HepG2 (cell line): ENCODE data around the gene TAF3. TPM values are rescaled to one million over a fixed set of nuclear protein-coding genes. Genes with fewer than 3 reads are reported as not detected.

ENCODE experiments used
- ASH2L ChIP-seq: fragments of 300-600, 200-600 bp; sonication (generic); IDR thresholded peaks from 2 replicates; pipeline ENCODE4 v1.7.0; 2017; ENCODE audit warnings: low read depth, mild to moderate bottlenecking, moderate library complexity, mixed read lengths, low read length; ENCODE audit not compliant: insufficient read length
- BRD4 ChIP-seq: sonication (generic); formaldehyde crosslinking; IDR thresholded peaks from 2 replicates; pipeline ENCODE4 v1.4.0; 2020; ENCODE audit warnings: missing genetic modification reagents
- EP300 ChIP-seq, 3 experiments: sonication (generic) in 1 of 3; formaldehyde crosslinking in 1 of 3; IDR thresholded peaks; 2 replicates each; pipeline versions ENCODE4 v1.5.1 to v1.6.1; 2011 to 2020; ENCODE audit warnings: low read depth in 2 of 3, low read length in 2 of 3, borderline replicate concordance in 1 of 3, improper control_type of control experiment in 1 of 3, mild to moderate bottlenecking in 1 of 3, missing genetic modification reagents in 1 of 3, moderate library complexity in 1 of 3
- FOXO1 ChIP-seq: sonication (generic); formaldehyde crosslinking; IDR thresholded peaks from 2 replicates; pipeline ENCODE4 v1.4.0; 2020; ENCODE audit warnings: missing genetic modification reagents
- HES4 ChIP-seq: sonication (generic); formaldehyde crosslinking; IDR thresholded peaks from 2 replicates; pipeline ENCODE4 v1.9.0; 2021; ENCODE audit warnings: mild to moderate bottlenecking, missing genetic modification reagents, borderline replicate concordance
- JDP2 ChIP-seq: sonication (generic); formaldehyde crosslinking; IDR thresholded peaks from 2 replicates; pipeline ENCODE4 v1.8.1; 2022; ENCODE audit warnings: missing genetic modification reagents, borderline replicate concordance
- NAIF1 ChIP-seq: sonication (generic); formaldehyde crosslinking; IDR thresholded peaks from 2 replicates; pipeline ENCODE4 v1.5.0; 2020; ENCODE audit warnings: mild to moderate bottlenecking, missing genetic modification reagents, borderline replicate concordance
- RARA ChIP-seq: IDR thresholded peaks from 2 replicates; pipeline ENCODE4 v1.6.1; 2016; ENCODE audit warnings: missing genetic modification reagents, missing compliant biosample characterization
- RBAK ChIP-seq: sonication (generic); formaldehyde crosslinking; IDR thresholded peaks from 2 replicates; pipeline ENCODE4 v1.5.1; 2020; ENCODE audit warnings: mild to moderate bottlenecking, missing genetic modification reagents
- SOX5 ChIP-seq: IDR thresholded peaks from 2 replicates; pipeline ENCODE4 v1.6.1; 2016; ENCODE audit warnings: borderline replicate concordance
- ZFYVE20 ChIP-seq: sonication (generic); formaldehyde crosslinking; IDR thresholded peaks from 2 replicates; pipeline ENCODE4 v1.8.0; 2023; ENCODE audit warnings: low read depth, mild to moderate bottlenecking, moderate library complexity, missing genetic modification reagents, borderline replicate concordance
- ZNF253 ChIP-seq: sonication (generic); formaldehyde crosslinking; IDR thresholded peaks from 2 replicates; pipeline ENCODE4 v1.8.0; 2022; ENCODE audit warnings: mild to moderate bottlenecking, missing genetic modification reagents, borderline replicate concordance
- ZNF354B ChIP-seq: sonication (generic); formaldehyde crosslinking; IDR thresholded peaks from 2 replicates; pipeline ENCODE4 v1.8.0; 2022; ENCODE audit warnings: mild to moderate bottlenecking, missing genetic modification reagents
- ZNF709 ChIP-seq: sonication (generic); formaldehyde crosslinking; IDR thresholded peaks from 2 replicates; pipeline ENCODE4 v1.5.0; 2020; ENCODE audit warnings: mild to moderate bottlenecking, missing genetic modification reagents
- polyA plus RNA-seq, 8 experiments: library from polyadenylated mRNA; depleted of rRNA in 3 of 8; stranded (reverse) in 7 of 8; unstranded in 1 of 8; fragments of >200 nt; fragmentation: Illumina TruSeq in 4 of 8; extraction: Trizol in 4 of 8; gene quantifications; 2 replicates each; pipeline versions ENCODE4 v1.2.1 to v1.2.3, GENCODE V29; 2011 to 2016; ENCODE audit warnings: low read depth in 4 of 8, missing spikeins in 1 of 8, mixed read lengths in 1 of 8; ENCODE audit not compliant: insufficient read depth in 1 of 8
- total RNA-seq, 5 experiments: library from RNA; depleted of rRNA; stranded (reverse); fragments of >200 nt; fragmentation: Illumina TruSeq; extraction: Trizol; gene quantifications; 2 replicates each; pipeline ENCODE4 v1.2.3, GENCODE V29; 2016; ENCODE audit warnings: low read depth in 1 of 5
- TF ChIP-seq, protein P1 (sequence below), 2 experiments: sonication (generic) in 1 of 2; formaldehyde crosslinking in 1 of 2; IDR thresholded peaks; 2 replicates each; pipeline versions ENCODE4 v1.4.0 to v1.6.1; 2016 to 2020; ENCODE audit warnings: borderline replicate concordance in 1 of 2, low read depth in 1 of 2, mild to moderate bottlenecking in 1 of 2, missing genetic modification reagents in 1 of 2
- TF ChIP-seq, protein P2 (sequence below): sonication (generic); formaldehyde crosslinking; IDR thresholded peaks from 2 replicates; pipeline ENCODE4 v1.5.0; 2020; ENCODE audit warnings: mild to moderate bottlenecking, missing genetic modification reagents, borderline replicate concordance
- TF ChIP-seq, protein P3 (sequence below): IDR thresholded peaks from 2 replicates; pipeline ENCODE4 v1.6.1; 2012; ENCODE audit warnings: inconsistent platforms
- TF ChIP-seq, protein P4 (sequence below): IDR thresholded peaks from 2 replicates; pipeline ENCODE4 v1.6.1; 2012; ENCODE audit warnings: low read depth, low read length, improper control_type of control experiment

TAF3 gene
- total and polyA plus RNA-seq, 2 of the 13 experiments (the other 11 are each of a cell fraction or from before 2014, with no cell fraction given) = 1.7 to 2.9 TPM

DNA sequence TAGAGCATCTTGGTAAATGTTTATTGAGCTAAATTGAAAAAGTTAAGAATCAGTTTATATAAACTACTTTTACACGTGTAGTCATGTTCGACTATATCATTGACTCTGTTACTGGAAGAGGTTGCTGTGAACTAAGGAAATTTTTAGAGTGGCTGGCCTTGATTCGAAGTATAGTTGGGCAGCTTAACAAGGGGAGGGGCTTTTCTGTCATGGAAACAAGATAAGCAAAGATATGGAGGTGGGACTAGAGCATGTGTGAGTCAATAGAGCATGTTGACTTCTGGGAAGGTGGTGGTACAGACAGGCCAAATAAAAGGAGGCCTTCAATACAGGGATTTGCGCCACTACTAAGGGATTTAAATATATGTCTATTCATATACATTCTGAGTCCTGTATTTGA lies 22.7 kb upstream of the TAF3 start (continued):
- TF ChIP-seq, protein P1, sequence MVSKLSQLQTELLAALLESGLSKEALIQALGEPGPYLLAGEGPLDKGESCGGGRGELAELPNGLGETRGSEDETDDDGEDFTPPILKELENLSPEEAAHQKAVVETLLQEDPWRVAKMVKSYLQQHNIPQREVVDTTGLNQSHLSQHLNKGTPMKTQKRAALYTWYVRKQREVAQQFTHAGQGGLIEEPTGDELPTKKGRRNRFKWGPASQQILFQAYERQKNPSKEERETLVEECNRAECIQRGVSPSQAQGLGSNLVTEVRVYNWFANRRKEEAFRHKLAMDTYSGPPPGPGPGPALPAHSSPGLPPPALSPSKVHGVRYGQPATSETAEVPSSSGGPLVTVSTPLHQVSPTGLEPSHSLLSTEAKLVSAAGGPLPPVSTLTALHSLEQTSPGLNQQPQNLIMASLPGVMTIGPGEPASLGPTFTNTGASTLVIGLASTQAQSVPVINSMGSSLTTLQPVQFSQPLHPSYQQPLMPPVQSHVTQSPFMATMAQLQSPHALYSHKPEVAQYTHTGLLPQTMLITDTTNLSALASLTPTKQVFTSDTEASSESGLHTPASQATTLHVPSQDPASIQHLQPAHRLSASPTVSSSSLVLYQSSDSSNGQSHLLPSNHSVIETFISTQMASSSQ (IDR thresholded peaks at IDR 0.05; ENCODE audit: low read depth) = no peak
- TF ChIP-seq, protein P1 (CRISPR knock-in tag; IDR thresholded peaks at IDR 0.05; ENCODE audit: borderline replicate concordance) = no peak
- TF ChIP-seq SOX5 = peak; percentile 48; the same call in 1 of the 2 replicates
- no peak for TF ChIP-seq RBAK
- TF ChIP-seq ZNF253 (CRISPR knock-in tag) = no peak
- peak; percentile 45 for TF ChIP-seq ASH2L
- 0 out of 2 replicates have a peak, but pooled peaks have one; percentile 11 for TF ChIP-seq RARA (CRISPR knock-in tag)
- TF ChIP-seq, protein P2, sequence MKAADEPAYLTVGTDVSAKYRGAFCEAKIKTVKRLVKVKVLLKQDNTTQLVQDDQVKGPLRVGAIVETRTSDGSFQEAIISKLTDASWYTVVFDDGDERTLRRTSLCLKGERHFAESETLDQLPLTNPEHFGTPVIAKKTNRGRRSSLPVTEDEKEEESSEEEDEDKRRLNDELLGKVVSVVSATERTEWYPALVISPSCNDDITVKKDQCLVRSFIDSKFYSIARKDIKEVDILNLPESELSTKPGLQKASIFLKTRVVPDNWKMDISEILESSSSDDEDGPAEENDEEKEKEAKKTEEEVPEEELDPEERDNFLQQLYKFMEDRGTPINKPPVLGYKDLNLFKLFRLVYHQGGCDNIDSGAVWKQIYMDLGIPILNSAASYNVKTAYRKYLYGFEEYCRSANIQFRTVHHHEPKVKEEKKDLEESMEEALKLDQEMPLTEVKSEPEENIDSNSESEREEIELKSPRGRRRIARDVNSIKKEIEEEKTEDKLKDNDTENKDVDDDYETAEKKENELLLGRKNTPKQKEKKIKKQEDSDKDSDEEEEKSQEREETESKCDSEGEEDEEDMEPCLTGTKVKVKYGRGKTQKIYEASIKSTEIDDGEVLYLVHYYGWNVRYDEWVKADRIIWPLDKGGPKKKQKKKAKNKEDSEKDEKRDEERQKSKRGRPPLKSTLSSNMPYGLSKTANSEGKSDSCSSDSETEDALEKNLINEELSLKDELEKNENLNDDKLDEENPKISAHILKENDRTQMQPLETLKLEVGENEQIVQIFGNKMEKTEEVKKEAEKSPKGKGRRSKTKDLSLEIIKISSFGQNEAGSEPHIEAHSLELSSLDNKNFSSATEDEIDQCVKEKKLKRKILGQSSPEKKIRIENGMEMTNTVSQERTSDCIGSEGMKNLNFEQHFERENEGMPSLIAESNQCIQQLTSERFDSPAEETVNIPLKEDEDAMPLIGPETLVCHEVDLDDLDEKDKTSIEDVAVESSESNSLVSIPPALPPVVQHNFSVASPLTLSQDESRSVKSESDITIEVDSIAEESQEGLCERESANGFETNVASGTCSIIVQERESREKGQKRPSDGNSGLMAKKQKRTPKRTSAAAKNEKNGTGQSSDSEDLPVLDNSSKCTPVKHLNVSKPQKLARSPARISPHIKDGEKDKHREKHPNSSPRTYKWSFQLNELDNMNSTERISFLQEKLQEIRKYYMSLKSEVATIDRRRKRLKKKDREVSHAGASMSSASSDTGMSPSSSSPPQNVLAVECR (CRISPR knock-in tag) = peak; percentile 37; the same call in 1 of the 2 replicates
- TF ChIP-seq JDP2 (CRISPR knock-in tag) = no peak
- TF ChIP-seq BRD4 (CRISPR knock-in tag) = no peak
- TF ChIP-seq, protein P3, sequence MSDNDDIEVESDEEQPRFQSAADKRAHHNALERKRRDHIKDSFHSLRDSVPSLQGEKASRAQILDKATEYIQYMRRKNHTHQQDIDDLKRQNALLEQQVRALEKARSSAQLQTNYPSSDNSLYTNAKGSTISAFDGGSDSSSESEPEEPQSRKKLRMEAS = peak; percentile 68
- TF ChIP-seq EP300 (IDR thresholded peaks at IDR 0.05; ENCODE audit: low read depth in 2 of 2, low read length in 2 of 2) = peak in 1 of 2 experiments; percentile 37; a peak in 2 of 4 replicates
- TF ChIP-seq EP300 (CRISPR knock-in tag; IDR thresholded peaks at IDR 0.05; ENCODE audit: borderline replicate concordance) = no peak
- no peak for TF ChIP-seq ZFYVE20 (CRISPR knock-in tag)
- TF ChIP-seq HES4 (CRISPR knock-in tag) = no peak
- peak; percentile 31; the same call in 1 of the 2 replicates for TF ChIP-seq FOXO1
- TF ChIP-seq, protein P4, sequence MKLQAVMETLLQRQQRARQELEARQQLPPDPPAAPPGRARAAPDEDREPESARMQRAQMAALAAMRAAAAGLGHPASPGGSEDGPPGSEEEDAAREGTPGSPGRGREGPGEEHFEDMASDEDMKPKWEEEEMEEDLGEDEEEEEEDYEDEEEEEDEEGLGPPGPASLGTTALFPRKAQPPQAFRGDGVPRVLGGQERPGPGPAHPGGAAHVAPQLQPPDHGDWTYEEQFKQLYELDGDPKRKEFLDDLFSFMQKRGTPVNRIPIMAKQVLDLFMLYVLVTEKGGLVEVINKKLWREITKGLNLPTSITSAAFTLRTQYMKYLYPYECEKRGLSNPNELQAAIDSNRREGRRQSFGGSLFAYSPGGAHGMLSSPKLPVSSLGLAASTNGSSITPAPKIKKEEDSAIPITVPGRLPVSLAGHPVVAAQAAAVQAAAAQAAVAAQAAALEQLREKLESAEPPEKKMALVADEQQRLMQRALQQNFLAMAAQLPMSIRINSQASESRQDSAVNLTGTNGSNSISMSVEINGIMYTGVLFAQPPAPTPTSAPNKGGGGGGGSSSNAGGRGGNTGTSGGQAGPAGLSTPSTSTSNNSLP = 0 out of 2 replicates have a peak, but pooled peaks have one; percentile 22
- TF ChIP-seq ZNF709 (CRISPR knock-in tag) = no peak
- TF ChIP-seq ZNF354B (CRISPR knock-in tag) = no peak
- no peak for TF ChIP-seq NAIF1 (CRISPR knock-in tag)
